ENCODE data around the gene COL1A2. TPM values are rescaled to one million over a fixed set of nuclear protein-coding genes. Genes with fewer than 3 reads are reported as not detected.

The COL1A2 gene
- 149 TPM for total RNA-seq
- 51.4 TPM for polyA plus RNA-seq (ENCODE audit: insufficient read depth, low read depth, low replicate concordance)
- long read RNA-seq, donor 1, transcript COL1A2-203 (4 exons, 1,123 nt) = major isoform, 8 of 117 reads
- long read RNA-seq, donor 1, partial matches to known transcripts = 73 of 117 reads
- long read RNA-seq, donor 1, other reads (novel, unspliced or antisense) = 33 of 117 reads
- long read RNA-seq, donor 2, partial matches to known transcripts = 80 of 107 reads
- long read RNA-seq, donor 2, other reads (novel, unspliced or antisense) = 19 of 107 reads
- long read RNA-seq, donor 3, transcript COL1A2-203 (4 exons, 1,123 nt) = major isoform, 11 of 168 reads
- long read RNA-seq, donor 3, transcript COL1A2-205 (4 exons, 656 nt) = minor isoform, 5 of 168 reads
- long read RNA-seq, donor 3, partial matches to known transcripts = 133 of 168 reads
- long read RNA-seq, donor 3, other reads (novel, unspliced or antisense) = 17 of 168 reads
- long read RNA-seq, donor 4, transcript COL1A2-203 (4 exons, 1,123 nt) = major isoform, 6 of 250 reads
- long read RNA-seq, donor 4, partial matches to known transcripts = 227 of 250 reads
- long read RNA-seq, donor 4, other reads (novel, unspliced or antisense) = 15 of 250 reads
- long read RNA-seq, donor 5, partial matches to known transcripts = 14 of 16 reads
- long read RNA-seq, donor 5, other reads (novel, unspliced or antisense) = 0 of 16 reads
- long read RNA-seq, donor 6, transcript COL1A2-203 (4 exons, 1,123 nt) = major isoform, 6 of 135 reads
- long read RNA-seq, donor 6, partial matches to known transcripts = 128 of 135 reads
- long read RNA-seq, donor 6, other reads (novel, unspliced or antisense) = 0 of 135 reads
- long read RNA-seq, donor 7, partial matches to known transcripts = 64 of 187 reads
- long read RNA-seq, donor 7, other reads (novel, unspliced or antisense) = 122 of 187 reads
- long read RNA-seq, donor 8, transcript COL1A2-203 (4 exons, 1,123 nt) = major isoform, 8 of 610 reads
- long read RNA-seq, donor 8, partial matches to known transcripts = 577 of 610 reads
- long read RNA-seq, donor 8, other reads (novel, unspliced or antisense) = 19 of 610 reads
- long read RNA-seq, donor 9, transcript COL1A2-203 (4 exons, 1,123 nt) = major isoform, 8 of 45 reads
- long read RNA-seq, donor 9, partial matches to known transcripts = 34 of 45 reads
- long read RNA-seq, donor 9, other reads (novel, unspliced or antisense) = 0 of 45 reads
- long read RNA-seq, donor 10, transcript COL1A2-205 (4 exons, 656 nt) = minor isoform, 6 of 106 reads
- long read RNA-seq, donor 10, transcript COL1A2-203 (4 exons, 1,123 nt) = major isoform, 9 of 106 reads
- long read RNA-seq, donor 10, partial matches to known transcripts = 75 of 106 reads
- long read RNA-seq, donor 10, other reads (novel, unspliced or antisense) = 15 of 106 reads

DNA sequence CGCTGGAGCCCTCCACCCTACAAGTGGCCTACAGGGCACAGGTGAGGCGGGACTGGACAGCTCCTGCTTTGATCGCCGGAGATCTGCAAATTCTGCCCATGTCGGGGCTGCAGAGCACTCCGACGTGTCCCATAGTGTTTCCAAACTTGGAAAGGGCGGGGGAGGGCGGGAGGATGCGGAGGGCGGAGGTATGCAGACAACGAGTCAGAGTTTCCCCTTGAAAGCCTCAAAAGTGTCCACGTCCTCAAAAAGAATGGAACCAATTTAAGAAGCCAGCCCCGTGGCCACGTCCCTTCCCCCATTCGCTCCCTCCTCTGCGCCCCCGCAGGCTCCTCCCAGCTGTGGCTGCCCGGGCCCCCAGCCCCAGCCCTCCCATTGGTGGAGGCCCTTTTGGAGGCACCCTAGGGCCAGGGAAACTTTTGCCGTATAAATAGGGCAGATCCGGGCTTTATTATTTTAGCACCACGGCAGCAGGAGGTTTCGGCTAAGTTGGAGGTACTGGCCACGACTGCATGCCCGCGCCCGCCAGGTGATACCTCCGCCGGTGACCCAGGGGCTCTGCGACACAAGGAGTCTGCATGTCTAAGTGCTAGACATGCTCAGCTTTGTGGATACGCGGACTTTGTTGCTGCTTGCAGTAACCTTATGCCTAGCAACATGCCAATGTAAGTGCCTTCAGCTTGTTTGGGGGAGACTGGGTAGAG lies at the start of gene COL1A2:
TSS of gene COL1A2 (plus strand) at position 459 of the 704 bp plus-strand sequence. CDS start at position 596, 137 bp downstream.
- H3K27ac ChIP-seq (ENCODE audit: low read depth in 2 of 2, low read length in 2 of 2) = peak within 1 kb of the TSS; percentile 65 to 70
- H3K27me3 ChIP-seq (ENCODE audit: control insufficient read depth, insufficient read depth, low read length) = no peaks in the 10 kb centered on the region
- intact Hi-C loops (cut with DNase I) = loop anchor here (5.0 kb wide), 1 partner anchor 102 kb away; no protein-coding TSS in a partner anchor
- no peaks in the 10 kb centered on the region for H3K9me3 ChIP-seq (ENCODE audit: control insufficient read depth in 2 of 3, insufficient read depth in 1 of 3, low read length in 3 of 3)
- TF ChIP-seq, protein P1, sequence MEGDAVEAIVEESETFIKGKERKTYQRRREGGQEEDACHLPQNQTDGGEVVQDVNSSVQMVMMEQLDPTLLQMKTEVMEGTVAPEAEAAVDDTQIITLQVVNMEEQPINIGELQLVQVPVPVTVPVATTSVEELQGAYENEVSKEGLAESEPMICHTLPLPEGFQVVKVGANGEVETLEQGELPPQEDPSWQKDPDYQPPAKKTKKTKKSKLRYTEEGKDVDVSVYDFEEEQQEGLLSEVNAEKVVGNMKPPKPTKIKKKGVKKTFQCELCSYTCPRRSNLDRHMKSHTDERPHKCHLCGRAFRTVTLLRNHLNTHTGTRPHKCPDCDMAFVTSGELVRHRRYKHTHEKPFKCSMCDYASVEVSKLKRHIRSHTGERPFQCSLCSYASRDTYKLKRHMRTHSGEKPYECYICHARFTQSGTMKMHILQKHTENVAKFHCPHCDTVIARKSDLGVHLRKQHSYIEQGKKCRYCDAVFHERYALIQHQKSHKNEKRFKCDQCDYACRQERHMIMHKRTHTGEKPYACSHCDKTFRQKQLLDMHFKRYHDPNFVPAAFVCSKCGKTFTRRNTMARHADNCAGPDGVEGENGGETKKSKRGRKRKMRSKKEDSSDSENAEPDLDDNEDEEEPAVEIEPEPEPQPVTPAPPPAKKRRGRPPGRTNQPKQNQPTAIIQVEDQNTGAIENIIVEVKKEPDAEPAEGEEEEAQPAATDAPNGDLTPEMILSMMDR (IDR thresholded peaks at IDR 0.05; ENCODE audit: borderline replicate concordance, extremely low read depth, insufficient read depth) = no peak
- H3K4me1 ChIP-seq (ENCODE audit: control insufficient read depth in 2 of 3, insufficient read depth in 2 of 3, low read depth in 1 of 3, low read length in 3 of 3) = peaks cover 0 to 7% (median 0%) of the 10 kb centered on the region in 3 donors
- FAIRE-seq (no peak), DNase-seq (peak; percentile 77 to 95 (median 84))
- peak within 1 kb of the TSS; percentile 63 to 82 (median 65) for H3K4me3 ChIP-seq (ENCODE audit: low read length in 3 of 3)
- H3K36me3 ChIP-seq (ENCODE audit: control insufficient read depth in 2 of 3, insufficient read depth in 3 of 3, low read length in 3 of 3) = peaks cover 0 to 2% (median 0%) of the 10 kb centered on the region in 3 donors
- H3K9ac ChIP-seq (ENCODE audit: low read length in 3 of 3) = peak within 1 kb of the TSS; percentile 20 to 77 (median 29)

GRCh38 chr7:94345907-94346306 lies 48.8 kb upstream of the COL1A2 start:
- no peak overlapping the region for H3K27ac ChIP-seq (ENCODE audit: low read depth in 2 of 2, low read length in 2 of 2)
- no peak overlapping the region for H3K9ac ChIP-seq (ENCODE audit: low read length in 3 of 3)
- TF ChIP-seq, protein P1 (IDR thresholded peaks at IDR 0.05; ENCODE audit: borderline replicate concordance, extremely low read depth, insufficient read depth) = no peak
- intact Hi-C loops (cut with DNase I) = no loop called here
- no peak for FAIRE-seq
- H3K9me3 ChIP-seq (ENCODE audit: control insufficient read depth in 2 of 3, insufficient read depth in 1 of 3, low read length in 3 of 3) = no peaks in the 10 kb centered on the region
- DNase-seq = no peak
- H3K4me3 ChIP-seq (ENCODE audit: low read length in 3 of 3) = no peak overlapping the region
- no peaks in the 10 kb centered on the region for H3K36me3 ChIP-seq (ENCODE audit: control insufficient read depth in 2 of 3, insufficient read depth in 3 of 3, low read length in 3 of 3)
- H3K27me3 ChIP-seq (ENCODE audit: control insufficient read depth, insufficient read depth, low read length) = no peaks in the 10 kb centered on the region
- no peaks in the 10 kb centered on the region for H3K4me1 ChIP-seq (ENCODE audit: control insufficient read depth in 2 of 3, insufficient read depth in 2 of 3, low read depth in 1 of 3, low read length in 3 of 3)

- TF ChIP-seq, protein P1 (IDR thresholded peaks at IDR 0.05; ENCODE audit: borderline replicate concordance, extremely low read depth, insufficient read depth) = no peak
- Histone ChIP-seq H3K36me3 (ENCODE audit: control insufficient read depth in 2 of 3, insufficient read depth in 3 of 3, low read length in 3 of 3) (no peaks in the 10 kb centered on the region), H3K4me3 (ENCODE audit: low read length in 3 of 3) (no peak overlapping the region), H3K4me1 (ENCODE audit: control insufficient read depth in 2 of 3, insufficient read depth in 2 of 3, low read depth in 1 of 3, low read length in 3 of 3) (no peaks in the 10 kb centered on the region), H3K9me3 (ENCODE audit: control insufficient read depth in 2 of 3, insufficient read depth in 1 of 3, low read length in 3 of 3) (no peaks in the 10 kb centered on the region), H3K9ac (ENCODE audit: low read length in 3 of 3) (no peak overlapping the region), H3K27me3 (ENCODE audit: control insufficient read depth, insufficient read depth, low read length) (no peaks in the 10 kb centered on the region), H3K27ac (ENCODE audit: low read depth in 2 of 2, low read length in 2 of 2) (no peak overlapping the region)
- FAIRE-seq = no peak
- intact Hi-C loops (cut with DNase I) = no loop called here
- peak in 2 of 5 donors; percentile 71 to 89 for DNase-seq
Observed at GRCh38 chr7:94348142-94348541, 46.6 kb upstream of the COL1A2 start.

Data from kidney (tissue), 22 donors.